ENCODE measurements around the gene ING1.

ING1 gene

DNA sequence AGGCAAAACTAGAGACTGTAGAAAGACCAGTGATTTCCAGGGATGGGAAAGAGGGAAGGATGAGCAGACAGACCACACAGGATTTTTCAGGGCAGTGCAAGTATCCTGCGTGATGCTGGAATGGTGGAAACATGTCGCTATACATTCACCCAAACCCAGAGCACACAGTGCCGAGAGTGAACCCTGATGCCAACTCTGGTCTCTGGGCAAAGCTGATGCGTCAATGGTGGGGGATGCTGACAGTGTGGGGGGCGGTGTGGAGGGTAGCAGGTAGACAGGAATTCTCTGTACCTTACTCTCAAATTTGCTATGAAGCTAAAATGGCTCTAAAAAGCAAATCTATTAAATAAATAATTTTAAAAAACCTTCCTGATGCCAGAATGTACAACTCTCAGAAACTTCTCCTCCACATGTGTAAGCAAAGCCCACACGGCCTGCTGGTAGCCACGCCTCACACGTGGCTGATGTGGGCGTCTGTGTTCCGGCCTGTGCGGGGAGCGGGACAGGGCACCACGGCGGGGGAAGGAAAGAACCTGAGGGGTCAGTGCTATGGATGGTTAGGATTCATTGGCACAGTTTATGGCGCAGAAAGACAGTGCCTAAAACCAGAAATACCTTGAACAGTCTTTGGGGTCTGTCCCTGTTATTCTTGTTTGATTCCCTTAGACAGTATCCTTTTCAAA lies 31.5 kb upstream of the ING1 start:
- Histone ChIP-seq H3K36me3 (ENCODE audit: control insufficient read depth, insufficient read depth, low read length) (no peaks in the 10 kb centered on the region), H3K4me3 (ENCODE audit: low read depth, low read length) (no peak overlapping the region), H3K79me2 (peaks cover 3% of the 10 kb centered on the region), H3K27me3 (ENCODE audit: control insufficient read depth, insufficient read depth, low read length) (no peaks in the 10 kb centered on the region), H3K4me2 (ENCODE audit: low read length) (no peak overlapping the region), H3K9me3 (ENCODE audit: control insufficient read depth, low read length) (no peaks in the 10 kb centered on the region), H3K9ac (no peak overlapping the region), H3K27ac (no peak overlapping the region), H2AFZ (no peak overlapping the region), H3K4me1 (no peaks in the 10 kb centered on the region)
- TF ChIP-seq, protein P1, sequence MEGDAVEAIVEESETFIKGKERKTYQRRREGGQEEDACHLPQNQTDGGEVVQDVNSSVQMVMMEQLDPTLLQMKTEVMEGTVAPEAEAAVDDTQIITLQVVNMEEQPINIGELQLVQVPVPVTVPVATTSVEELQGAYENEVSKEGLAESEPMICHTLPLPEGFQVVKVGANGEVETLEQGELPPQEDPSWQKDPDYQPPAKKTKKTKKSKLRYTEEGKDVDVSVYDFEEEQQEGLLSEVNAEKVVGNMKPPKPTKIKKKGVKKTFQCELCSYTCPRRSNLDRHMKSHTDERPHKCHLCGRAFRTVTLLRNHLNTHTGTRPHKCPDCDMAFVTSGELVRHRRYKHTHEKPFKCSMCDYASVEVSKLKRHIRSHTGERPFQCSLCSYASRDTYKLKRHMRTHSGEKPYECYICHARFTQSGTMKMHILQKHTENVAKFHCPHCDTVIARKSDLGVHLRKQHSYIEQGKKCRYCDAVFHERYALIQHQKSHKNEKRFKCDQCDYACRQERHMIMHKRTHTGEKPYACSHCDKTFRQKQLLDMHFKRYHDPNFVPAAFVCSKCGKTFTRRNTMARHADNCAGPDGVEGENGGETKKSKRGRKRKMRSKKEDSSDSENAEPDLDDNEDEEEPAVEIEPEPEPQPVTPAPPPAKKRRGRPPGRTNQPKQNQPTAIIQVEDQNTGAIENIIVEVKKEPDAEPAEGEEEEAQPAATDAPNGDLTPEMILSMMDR (IDR thresholded peaks at IDR 0.05), result no peak

DNA sequence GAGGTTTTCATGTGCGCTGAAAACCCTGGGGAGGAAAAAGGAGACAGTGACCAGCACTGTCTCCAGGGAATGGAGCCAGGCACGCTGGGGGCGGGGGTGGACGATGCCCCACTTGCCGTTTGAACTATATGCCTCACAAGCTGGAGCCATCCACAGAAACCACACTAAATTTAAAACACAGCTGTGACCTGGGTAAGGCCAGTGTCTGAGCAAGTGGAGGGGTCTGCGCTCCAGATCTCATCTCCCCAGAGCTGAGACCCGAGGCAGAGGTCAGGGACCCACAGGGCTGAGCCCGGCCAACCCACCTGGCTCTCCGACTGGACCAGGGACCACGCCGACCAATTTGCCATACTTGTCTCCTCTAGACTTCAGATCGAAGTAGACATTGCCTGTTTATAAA lies 30.8 kb upstream of the ING1 start:
- Histone ChIP-seq H3K79me2 (peaks cover 3% of the 10 kb centered on the region), H2AFZ (no peak overlapping the region), H3K27ac (no peak overlapping the region), H3K27me3 (ENCODE audit: control insufficient read depth, insufficient read depth, low read length) (no peaks in the 10 kb centered on the region), H3K9ac (no peak overlapping the region), H3K4me3 (ENCODE audit: low read depth, low read length) (no peak overlapping the region), H3K4me1 (no peaks in the 10 kb centered on the region), H3K4me2 (ENCODE audit: low read length) (no peak overlapping the region), H3K9me3 (ENCODE audit: control insufficient read depth, low read length) (no peaks in the 10 kb centered on the region), H3K36me3 (ENCODE audit: control insufficient read depth, insufficient read depth, low read length) (no peaks in the 10 kb centered on the region)
- TF ChIP-seq, protein P1 (IDR thresholded peaks at IDR 0.05), result no peak

DNA sequence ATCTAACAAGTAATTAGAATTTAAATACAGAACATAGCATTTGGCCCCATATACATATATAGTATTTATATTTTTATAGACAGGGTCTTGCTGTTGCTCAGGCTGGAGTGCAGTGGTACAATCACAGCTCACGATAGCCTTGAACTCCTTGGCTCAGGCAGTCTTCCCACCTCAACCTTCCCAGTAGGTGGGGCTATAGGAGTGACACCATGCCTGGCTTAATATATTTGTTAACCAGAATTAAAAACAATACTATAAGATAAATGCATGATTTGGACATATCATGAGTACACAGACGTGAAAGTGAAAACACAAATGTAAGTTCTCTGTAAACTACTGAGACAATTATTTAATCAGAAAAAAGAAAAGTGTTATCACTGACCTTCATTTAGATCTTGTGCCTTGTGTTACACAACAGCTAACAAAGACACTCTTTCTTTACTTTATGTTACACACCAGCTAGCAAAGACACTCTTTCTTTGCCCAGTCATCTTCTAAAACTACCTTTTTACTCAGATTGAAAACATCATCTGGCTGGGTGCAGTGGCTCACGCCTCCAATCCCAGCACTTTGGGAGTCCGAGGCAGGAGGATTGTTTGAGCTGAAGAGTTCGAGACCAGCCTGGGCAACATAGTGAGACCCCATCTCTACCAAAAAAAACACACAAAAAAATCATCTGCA lies 30.2 kb upstream of the ING1 start:
- peaks cover 1% of the 10 kb centered on the region for H3K79me2 ChIP-seq
- TF ChIP-seq, protein P1 (IDR thresholded peaks at IDR 0.05), result peak; percentile 15
- no peaks in the 10 kb centered on the region for H3K36me3 ChIP-seq (ENCODE audit: control insufficient read depth, insufficient read depth, low read length)
- H3K4me3 ChIP-seq (ENCODE audit: low read depth, low read length), result no peak overlapping the region
- no peak overlapping the region for H3K9ac ChIP-seq
- no peak overlapping the region for H3K4me2 ChIP-seq (ENCODE audit: low read length)
- no peaks in the 10 kb centered on the region for H3K4me1 ChIP-seq
- H3K27me3 ChIP-seq (ENCODE audit: control insufficient read depth, insufficient read depth, low read length), result no peaks in the 10 kb centered on the region
- no peak overlapping the region for H3K27ac ChIP-seq
- H3K9me3 ChIP-seq (ENCODE audit: control insufficient read depth, low read length), result no peaks in the 10 kb centered on the region
- no peak overlapping the region for H2AFZ ChIP-seq

DNA sequence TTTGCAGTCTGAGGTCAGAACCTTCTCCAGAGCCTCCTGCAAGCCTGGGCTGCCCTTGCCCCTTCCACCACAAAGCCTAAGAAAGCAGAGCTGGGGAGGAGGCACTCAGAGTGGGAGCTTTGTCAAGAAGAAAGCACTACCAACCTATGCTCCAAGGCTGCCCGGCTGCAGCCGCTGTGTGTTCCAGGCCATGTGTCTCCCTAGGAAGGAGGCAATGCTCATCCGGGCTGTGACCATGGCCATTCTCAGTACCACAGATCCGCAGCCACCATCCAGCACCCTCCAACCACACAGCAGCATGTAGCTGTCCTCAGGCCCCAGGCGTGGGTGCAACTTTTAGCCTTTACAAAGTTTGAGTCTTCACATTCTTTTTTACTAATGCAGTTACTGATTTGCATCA lies 29.6 kb upstream of the ING1 start:
- Histone ChIP-seq H3K9me3 (ENCODE audit: control insufficient read depth, low read length) (no peaks in the 10 kb centered on the region), H3K4me3 (ENCODE audit: low read depth, low read length) (no peak overlapping the region), H3K4me2 (ENCODE audit: low read length) (no peak overlapping the region), H3K9ac (no peak overlapping the region), H2AFZ (no peak overlapping the region), H3K36me3 (ENCODE audit: control insufficient read depth, insufficient read depth, low read length) (no peaks in the 10 kb centered on the region), H3K79me2 (no peaks in the 10 kb centered on the region), H3K27me3 (ENCODE audit: control insufficient read depth, insufficient read depth, low read length) (no peaks in the 10 kb centered on the region), H3K4me1 (no peaks in the 10 kb centered on the region), H3K27ac (no peak overlapping the region)
- TF ChIP-seq, protein P1 (IDR thresholded peaks at IDR 0.05), result no peak
